DOHH2 (cell line): Measurements from ENCODE around the gene ZNF674.

Experiments
- H3F3A ChIP-seq: fragments of 200-600 bp; sonication (generic), shearing (Covaris generic); 2 replicates; pipeline ENCODE4 v1.6.0; 2016; ENCODE audit warnings: antibody characterized with exemption, mild to moderate bottlenecking; ENCODE audit not compliant: control insufficient read depth, insufficient read depth
- H3K27ac ChIP-seq: fragments of 200-600 bp; sonication (generic); 2 replicates; pipeline ENCODE4 v1.5.1; 2014; ENCODE audit warnings: low read depth, mild to moderate bottlenecking, low read length, moderate library complexity
- H3K27me3 ChIP-seq: fragments of 200-600 bp; sonication (generic); 2 replicates; pipeline ENCODE4 v1.6.1; 2014; ENCODE audit warnings: mild to moderate bottlenecking, low read length, mixed read lengths; ENCODE audit not compliant: control insufficient read depth
- H3K36me3 ChIP-seq: fragments of 200-600 bp; sonication (generic); 2 replicates; pipeline ENCODE4 v1.6.1; 2014; ENCODE audit warnings: mild to moderate bottlenecking, low read length, moderate library complexity, mixed read lengths; ENCODE audit not compliant: control insufficient read depth
- H3K4me1 ChIP-seq: fragments of 200-600 bp; sonication (generic); 2 replicates; pipeline ENCODE4 v1.6.1; 2014; ENCODE audit warnings: mild to moderate bottlenecking, low read length, mixed read lengths; ENCODE audit not compliant: control insufficient read depth
- H3K4me2 ChIP-seq: fragments of 200-600 bp; sonication (generic); 2 replicates; pipeline ENCODE4 v1.6.0; 2014; ENCODE audit warnings: mild to moderate bottlenecking, low read length, moderate library complexity
- H3K4me3 ChIP-seq: fragments of 200-600 bp; sonication (generic); 2 replicates; pipeline ENCODE4 v1.5.1; 2014; ENCODE audit warnings: mild to moderate bottlenecking, low read length, mixed read lengths
- H3K79me2 ChIP-seq: fragments of 200-600 bp; sonication (generic); 2 replicates; pipeline ENCODE4 v1.6.1; 2014; ENCODE audit warnings: mild to moderate bottlenecking, low read length, mixed read lengths; ENCODE audit not compliant: control insufficient read depth
- H3K9me2 ChIP-seq: fragments of 200-600 bp; sonication (generic); replicated peaks from 2 replicates; pipeline ENCODE4 v1.6.1; 2014; ENCODE audit warnings: mild to moderate bottlenecking, low read length, mixed read lengths; ENCODE audit not compliant: control insufficient read depth
- H3K9me3 ChIP-seq: fragments of 200-600 bp; sonication (generic); 2 replicates; pipeline ENCODE4 v1.6.1; 2014; ENCODE audit warnings: antibody characterized with exemption, low read length, mixed read lengths; ENCODE audit not compliant: control insufficient read depth, insufficient read depth
- H4K20me1 ChIP-seq: fragments of 200-600 bp; sonication (generic); 2 replicates; pipeline ENCODE4 v1.6.0; 2014; ENCODE audit warnings: low read depth, mild to moderate bottlenecking, antibody characterized with exemption, low read length, moderate library complexity; ENCODE audit not compliant: control insufficient read depth, insufficient read depth
- CTCF ChIP-seq: fragments of 200-600 bp; sonication (generic); IDR thresholded peaks from one replicate; pipeline ENCODE4 v1.5.1; 2014; ENCODE audit warnings: antibody characterized with exemption, mild to moderate bottlenecking, low read depth, low read length; ENCODE audit not compliant: poor library complexity, severe bottlenecking
- EZH2phosphoT487 ChIP-seq: fragments of 200-600 bp; sonication (generic); IDR thresholded peaks from 2 replicates; pipeline ENCODE4 v1.6.1; 2017; ENCODE audit warnings: borderline replicate concordance, mild to moderate bottlenecking, antibody characterized with exemption, low read length, moderate library complexity, mixed read lengths

The ZNF674 gene

GRCh38 chrX:46572340-46572936 is 27.2 kb upstream of the ZNF674 start:
- no peaks in the 10 kb centered on the region for H3K36me3 ChIP-seq
- H3K27ac ChIP-seq, result no peak overlapping the region
- TF ChIP-seq EZH2phosphoT487 (no peak), CTCF (peak; percentile 15)
- peaks cover 34% of the 10 kb centered on the region for H3K27me3 ChIP-seq
- peak overlapping the region; percentile 69; the same call in 1 of the 2 replicates for H3K4me3 ChIP-seq
- no peaks in the 10 kb centered on the region for H3K9me3 ChIP-seq
- H3K79me2 ChIP-seq, result no peaks in the 10 kb centered on the region
- no peaks in the 10 kb centered on the region for H4K20me1 ChIP-seq
- H3K9me2 ChIP-seq, result no peaks in the 10 kb centered on the region
- peak overlapping the region; percentile 75 for H3K4me2 ChIP-seq
- H3K4me1 ChIP-seq, result peaks cover 50% of the 10 kb centered on the region
- H3F3A ChIP-seq, result peaks cover 7% of the 10 kb centered on the region; the same call in 1 of the 2 replicates

DNA sequence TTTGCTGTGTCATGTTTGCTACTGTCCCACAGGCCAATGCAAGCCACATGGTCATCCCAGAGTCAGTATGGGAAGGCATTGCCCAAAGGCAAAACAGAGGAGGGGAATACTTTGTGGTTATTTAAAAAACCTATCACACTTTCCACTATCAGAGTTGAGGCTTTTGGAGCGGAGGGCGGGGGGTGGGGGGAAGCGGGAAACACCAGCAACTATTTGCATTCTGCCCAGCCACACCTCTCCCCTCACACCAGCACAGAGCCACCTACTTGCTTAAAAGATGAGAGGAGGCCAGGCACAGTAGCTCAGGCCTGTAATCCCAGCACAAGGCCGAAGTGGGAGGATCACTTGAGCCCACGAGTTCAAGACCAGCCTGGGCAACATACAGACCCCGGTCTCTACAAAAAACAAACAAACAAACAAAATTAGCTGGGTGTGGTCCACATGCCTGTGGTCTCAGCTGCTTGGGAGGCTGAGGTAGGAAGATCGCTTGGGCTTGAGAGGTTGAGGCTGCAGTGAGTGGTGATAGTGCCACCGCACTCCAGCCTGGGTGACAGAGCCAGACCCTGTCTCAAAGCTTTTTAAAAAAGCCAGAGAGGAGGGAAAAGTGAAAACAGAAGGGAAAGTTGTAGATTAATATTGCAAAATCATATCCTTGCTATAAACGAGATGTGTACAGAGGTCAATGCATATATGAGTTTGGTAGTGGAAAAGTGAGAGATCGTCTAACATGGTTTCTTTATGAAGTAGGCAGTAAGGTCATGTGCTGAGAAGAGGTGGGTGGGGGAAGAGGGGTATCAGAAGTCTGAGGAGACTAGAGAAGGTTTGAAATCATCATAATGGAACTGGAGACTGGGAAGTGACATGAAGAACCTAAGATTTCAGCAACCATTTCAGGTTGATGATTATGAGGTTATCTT is 26.5 kb upstream of the ZNF674 start:
- no peak overlapping the region for H3K4me2 ChIP-seq
- TF ChIP-seq EZH2phosphoT487, result no peak
- no peak overlapping the region for H3K27ac ChIP-seq

DNA sequence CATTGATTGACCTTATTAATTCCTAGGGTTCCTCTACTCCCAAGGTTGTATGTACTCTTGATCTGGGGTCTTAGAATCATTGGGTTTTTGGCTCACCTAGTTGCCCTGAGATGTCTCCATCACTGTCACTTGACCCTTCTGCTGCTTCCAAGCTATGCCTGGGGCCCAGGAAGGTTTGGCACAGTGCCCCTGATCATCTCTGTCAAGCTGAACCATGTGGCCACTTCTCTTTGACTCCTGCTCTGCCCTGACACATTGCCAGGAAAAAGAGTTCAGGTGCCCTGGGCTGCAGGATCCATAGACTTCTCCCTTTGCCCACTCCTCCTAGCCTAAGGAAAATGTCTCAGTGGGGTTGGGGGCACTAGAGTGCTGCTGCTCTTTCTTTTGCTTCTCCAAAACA is 24.4 kb upstream of the ZNF674 start:
- TF ChIP-seq EZH2phosphoT487 (no peak), CTCF (no peak)
- H3K27ac ChIP-seq, result no peak overlapping the region
- no peaks in the 10 kb centered on the region for H3K9me3 ChIP-seq
- peaks cover 28% of the 10 kb centered on the region for H3K4me1 ChIP-seq
- no peaks in the 10 kb centered on the region for H4K20me1 ChIP-seq
- H3F3A ChIP-seq, result peaks cover 7% of the 10 kb centered on the region; the same call in 1 of the 2 replicates
- peaks cover 18% of the 10 kb centered on the region for H3K27me3 ChIP-seq
- no peaks in the 10 kb centered on the region for H3K79me2 ChIP-seq
- H3K4me3 ChIP-seq, result no peak overlapping the region
- H3K4me2 ChIP-seq, result no peak overlapping the region
- H3K9me2 ChIP-seq, result no peaks in the 10 kb centered on the region
- no peaks in the 10 kb centered on the region for H3K36me3 ChIP-seq

More for the DNA sequence above, 26.5 kb upstream of the ZNF674 start:
- Histone ChIP-seq H3K4me1 (peaks cover 49% of the 10 kb centered on the region), H3K9me3 (no peaks in the 10 kb centered on the region), H3F3A (peaks cover 7% of the 10 kb centered on the region; the same call in 1 of the 2 replicates), H3K9me2 (no peaks in the 10 kb centered on the region), H3K4me3 (no peak overlapping the region), H4K20me1 (no peaks in the 10 kb centered on the region), H3K79me2 (no peaks in the 10 kb centered on the region), H3K27me3 (peaks cover 34% of the 10 kb centered on the region), H3K36me3 (no peaks in the 10 kb centered on the region)

DNA sequence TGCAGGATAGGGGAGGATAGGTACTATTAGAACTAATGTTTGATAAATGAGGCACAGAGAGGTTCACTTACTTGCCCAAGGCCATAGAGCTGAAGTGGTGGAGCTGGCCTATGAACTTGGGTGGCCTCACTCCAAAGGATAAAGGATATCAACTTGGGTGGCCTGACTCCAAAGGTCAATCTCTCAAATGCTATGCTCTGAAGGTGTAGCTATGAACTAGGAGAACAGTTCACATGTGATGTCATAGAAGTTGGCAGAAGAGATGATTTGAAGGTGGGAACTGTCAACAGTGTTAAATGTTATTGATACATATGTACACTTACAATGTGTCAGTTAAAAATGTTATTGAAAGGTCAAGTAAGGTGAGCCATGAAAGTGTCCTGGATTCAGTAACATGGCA is 22.2 kb upstream of the ZNF674 start:
- Histone ChIP-seq H4K20me1 (no peaks in the 10 kb centered on the region), H3K27me3 (peaks cover 8% of the 10 kb centered on the region), H3K27ac (no peak overlapping the region), H3K9me2 (no peaks in the 10 kb centered on the region), H3K9me3 (no peaks in the 10 kb centered on the region), H3K79me2 (no peaks in the 10 kb centered on the region), H3K36me3 (no peaks in the 10 kb centered on the region), H3F3A (peaks cover 3% of the 10 kb centered on the region; the same call in 1 of the 2 replicates), H3K4me1 (peaks cover 13% of the 10 kb centered on the region), H3K4me3 (no peak overlapping the region), H3K4me2 (no peak overlapping the region)
- no peak for TF ChIP-seq CTCF
- TF ChIP-seq EZH2phosphoT487, result no peak
